Endothelial cell of umbilical vein (primary cell): ENCODE data around the gene ANKMY1. TPM values are rescaled to one million over a fixed set of nuclear protein-coding genes. Genes with fewer than 3 reads are reported as not detected.

Experiments
- BruUV-seq: library from RNA; stranded (reverse); fragments of 400-500 nt; replicated peaks from 2 replicates; lab custom pipeline; 2021; lab: Mats Ljungman, UMichigan
- CTCF ChIA-PET: fragments of 300-600, 350-600 bp; sonication (Branson Sonifier 250); formaldehyde crosslinking; loops from one replicate; lab custom pipeline; 2021; ENCODE audit warnings: antibody characterized with exemption, inconsistent platforms; lab: Charles Lee
- POLR2A ChIA-PET: fragments of 300-600, 350-600 bp; sonication (Branson Sonifier 250); formaldehyde crosslinking; loops from one replicate; lab custom pipeline; 2021; ENCODE audit warnings: antibody characterized with exemption, inconsistent platforms; lab: Charles Lee
- DNase-seq: peaks from one replicate; pipeline ENCODE4 v3.0.0-alpha.2; 2011; ENCODE audit warnings: low read depth, low spot score
- FAIRE-seq: peaks from 2 replicates; lab custom pipeline; 2011; peaks lifted over from hg19 to GRCh38; lab: Jason Lieb, UNC
- H2AFZ ChIP-seq: 2 replicates; pipeline ENCODE4 v1.6.0; 2012; ENCODE audit warnings: low read depth, low read length, control low read depth, inconsistent platforms
- H3K27ac ChIP-seq: 2 replicates; pipeline ENCODE4 v1.5.1; 2011; ENCODE audit warnings: low read depth, mild to moderate bottlenecking, control low read depth, low read length, moderate library complexity; ENCODE audit not compliant: insufficient read depth
- H3K27me3 ChIP-seq, 2 experiments: 2 replicates each; pipeline versions ENCODE4 v1.6.0 to v1.6.1; 2011; ENCODE audit warnings: low read length in 2 of 2, mixed read lengths in 1 of 2; ENCODE audit not compliant: control insufficient read depth in 2 of 2, insufficient read depth in 2 of 2
- H3K36me3 ChIP-seq, 2 experiments: 2 replicates in 1 of 2; 3 replicates in 1 of 2; pipeline ENCODE4 v1.5.1; 2011; ENCODE audit warnings: low read length in 2 of 2, mild to moderate bottlenecking in 1 of 2, moderate library complexity in 1 of 2; ENCODE audit not compliant: control insufficient read depth in 2 of 2, insufficient read depth in 2 of 2; ENCODE audit errors: extremely low read depth in 1 of 2
- H3K4me1 ChIP-seq: 3 replicates; pipeline ENCODE4 v1.5.1; 2011; ENCODE audit warnings: mild to moderate bottlenecking, low read length; ENCODE audit not compliant: control insufficient read depth, insufficient read depth; ENCODE audit errors: extremely low read depth
- H3K4me2 ChIP-seq: 2 replicates; pipeline ENCODE4 v1.6.1; 2011; ENCODE audit warnings: low read length, control low read depth, mixed read lengths; ENCODE audit not compliant: insufficient read depth
- H3K4me3 ChIP-seq, 3 experiments: fragments of 200-600 bp in 1 of 3; sonication (generic), shearing (Covaris generic) in 1 of 3; replicated peaks in 1 of 3; 2 replicates each; pipeline ENCODE4 v1.5.1; 2011 to 2016; ENCODE audit warnings: control low read depth in 3 of 3, low read length in 3 of 3, mild to moderate bottlenecking in 2 of 3, inconsistent platforms in 1 of 3, low read depth in 1 of 3, moderate library complexity in 1 of 3; ENCODE audit not compliant: insufficient read depth in 1 of 3
- H3K79me2 ChIP-seq: 2 replicates; pipeline ENCODE4 v1.6.0; 2012; ENCODE audit warnings: low read length, inconsistent platforms; ENCODE audit not compliant: control insufficient read depth, insufficient read depth
- H3K9ac ChIP-seq: replicated peaks from 2 replicates; pipeline ENCODE3; 2011; ENCODE audit warnings: low read length, control low read depth; ENCODE audit not compliant: insufficient read depth; ENCODE audit errors: extremely low read depth
- H3K9me1 ChIP-seq: replicated peaks from 3 replicates; pipeline ENCODE4 v1.6.0; 2011; ENCODE audit warnings: mild to moderate bottlenecking, low read length; ENCODE audit not compliant: control insufficient read depth, insufficient read depth; ENCODE audit errors: extremely low read depth
- H3K9me3 ChIP-seq: replicated peaks from 2 replicates; pipeline ENCODE4 v1.5.1; 2012; ENCODE audit warnings: low read length, inconsistent platforms; ENCODE audit not compliant: control insufficient read depth, insufficient read depth
- H4K20me1 ChIP-seq: replicated peaks from 2 replicates; pipeline ENCODE3; 2011; ENCODE audit warnings: mild to moderate bottlenecking, low read length; ENCODE audit not compliant: control insufficient read depth, insufficient read depth; ENCODE audit errors: extremely low read depth
- EZH2 ChIP-seq: IDR thresholded peaks from 2 replicates; pipeline ENCODE4 v1.6.1; 2012; ENCODE audit warnings: borderline replicate concordance, low read depth, mild to moderate bottlenecking, moderate library complexity, low read length, inconsistent platforms; ENCODE audit not compliant: severe bottlenecking
- FOS ChIP-seq: IDR thresholded peaks from 2 replicates; pipeline ENCODE4 v1.6.1; 2011; ENCODE audit warnings: mild to moderate bottlenecking, low read length, moderate library complexity, borderline replicate concordance; ENCODE audit not compliant: insufficient read depth
- GATA2 ChIP-seq: IDR thresholded peaks from 2 replicates; pipeline ENCODE4 v1.7.0; 2011; ENCODE audit warnings: low read depth, mild to moderate bottlenecking, moderate library complexity, mixed read lengths, low read length; ENCODE audit not compliant: insufficient read length, insufficient read depth
- JUN ChIP-seq: IDR thresholded peaks from 2 replicates; pipeline ENCODE4 v1.6.1; 2011; ENCODE audit warnings: borderline replicate concordance, low read depth; ENCODE audit not compliant: insufficient read length, insufficient read depth
- MYC ChIP-seq: IDR thresholded peaks from one replicate; pipeline ENCODE4 v1.6.1; 2011; ENCODE audit warnings: mild to moderate bottlenecking, low read depth, low read length
- POLR2A ChIP-seq: IDR thresholded peaks from 2 replicates; pipeline ENCODE4 v1.6.1; 2012; ENCODE audit warnings: low read depth, mild to moderate bottlenecking, control low read depth, low read length
- POLR2AphosphoS5 ChIP-seq: IDR thresholded peaks from 2 replicates; pipeline ENCODE4 v1.6.1; 2012; ENCODE audit warnings: low read depth, mild to moderate bottlenecking, control low read depth, low read length, moderate library complexity; ENCODE audit not compliant: insufficient read depth
- dilution Hi-C: fragments of 300-500 bp; cut with MboI; formaldehyde crosslinking; loops from one replicate; pipeline ENCODE4 v1.15.0; 2019; ENCODE audit warnings: low sequenced_read_pairs; ENCODE audit not compliant: extremely low pct_ligation_motif_present
- intact Hi-C: fragments of 100-400 bp; cut with micrococcal nuclease; formaldehyde crosslinking; loops from one replicate; pipeline ENCODE4 v1.10.0; 2022
- polyA plus RNA-seq, 4 experiments: library from polyadenylated mRNA; depleted of rRNA in 3 of 4; stranded (reverse) in 3 of 4; unstranded in 1 of 4; fragments of >200 nt; gene quantifications; 2 replicates each; pipeline versions ENCODE4 v1.2.1 to v1.2.3, GENCODE V29; 2011 to 2012; ENCODE audit warnings: missing spikeins in 1 of 4
- total RNA-seq: library from RNA; stranded (reverse); gene quantifications from 2 replicates; pipeline ENCODE4 v1.2.3, GENCODE V29; 2021
- TF ChIP-seq, protein P1 (sequence below), 2 donors: IDR thresholded peaks; 1 replicate in 1 of 2; 2 replicates in 1 of 2; pipeline ENCODE4 v1.5.1; 2011; ENCODE audit warnings: low read length in 2 of 2, mild to moderate bottlenecking in 2 of 2, moderate library complexity in 2 of 2, control low read depth in 1 of 2, inconsistent platforms in 1 of 2, low read depth in 1 of 2; ENCODE audit not compliant: insufficient read depth in 1 of 2; ENCODE audit errors: extremely low read depth in 1 of 2
- TF ChIP-seq, protein P2 (sequence below): IDR thresholded peaks from 2 replicates; pipeline ENCODE4 v1.6.1; 2011; ENCODE audit not compliant: insufficient read depth, insufficient read length

Gene ANKMY1
- total and polyA plus RNA-seq, 2 donors (not counting 3 experiments of a cell fraction or from before 2014, with no cell fraction given), result 9.0 to 16.0 TPM

DNA sequence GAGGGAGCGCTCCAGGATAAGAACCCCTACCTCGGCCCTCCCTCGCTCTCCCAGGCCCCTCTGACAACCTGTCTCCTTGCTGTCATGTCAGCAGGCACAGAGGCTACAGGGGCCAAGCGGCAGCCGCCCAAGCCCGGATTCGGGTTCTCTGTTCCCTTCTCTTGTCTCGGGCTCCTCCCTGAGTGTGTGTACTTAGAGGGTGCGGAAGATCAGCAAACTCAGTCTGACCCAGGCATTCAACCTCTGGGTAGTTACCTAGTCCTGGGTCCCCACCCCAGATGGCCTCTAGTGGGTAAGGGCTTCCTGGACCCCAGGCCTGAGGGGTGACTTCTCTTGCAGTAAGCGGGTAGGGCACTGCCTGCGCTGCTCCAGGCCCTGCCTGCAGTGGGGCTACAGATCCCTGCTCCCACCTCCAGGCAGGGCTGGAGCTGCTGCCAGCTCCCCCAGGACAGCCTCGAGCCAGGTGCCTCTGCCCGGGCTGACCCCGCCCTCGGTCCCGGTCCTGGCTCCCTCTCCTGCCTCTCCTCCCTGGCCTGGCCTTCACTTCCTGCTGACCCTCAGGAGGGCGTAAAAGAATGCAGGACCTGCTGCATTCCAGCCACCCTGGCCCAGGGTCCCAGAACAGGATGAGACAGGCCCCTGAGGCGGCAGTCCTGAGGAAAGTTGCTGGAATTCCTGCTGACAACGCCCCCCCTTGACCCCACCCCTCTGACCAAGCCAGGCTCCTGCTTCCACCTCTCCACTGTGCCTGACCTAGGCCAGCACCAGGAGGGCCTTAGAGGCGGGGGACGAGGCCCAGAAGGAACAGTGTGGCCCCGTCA, 100.4 kb downstream of the ANKMY1 start:
- no peak for FAIRE-seq
- H3K27me3 ChIP-seq, result peaks cover 22 to 24% of the 10 kb centered on the region in 2 experiments
- intact Hi-C loops (no loop called here), dilution Hi-C loops (no loop called here)
- H3K9me1 ChIP-seq, result no peaks in the 10 kb centered on the region
- H3K4me3 ChIP-seq, result no peak overlapping the region
- H3K4me2 ChIP-seq, result no peak overlapping the region
- no peaks in the 10 kb centered on the region for H3K36me3 ChIP-seq
- no peaks in the 10 kb centered on the region for H3K79me2 ChIP-seq
- no peak overlapping the region for H2AFZ ChIP-seq
- ChIA-PET CTCF (no interaction called here), POLR2A (no interaction called here)
- no peak overlapping the region for H3K9ac ChIP-seq
- H3K27ac ChIP-seq, result no peak overlapping the region
- no peaks in the 10 kb centered on the region for H3K4me1 ChIP-seq
- DNase-seq, result no peak
- no TSS peak for BruUV-seq
- H4K20me1 ChIP-seq, result no peaks in the 10 kb centered on the region
- H3K9me3 ChIP-seq, result no peaks in the 10 kb centered on the region
- TF ChIP-seq POLR2A, result no peak
- no peak for TF ChIP-seq JUN
- TF ChIP-seq, protein P1, sequence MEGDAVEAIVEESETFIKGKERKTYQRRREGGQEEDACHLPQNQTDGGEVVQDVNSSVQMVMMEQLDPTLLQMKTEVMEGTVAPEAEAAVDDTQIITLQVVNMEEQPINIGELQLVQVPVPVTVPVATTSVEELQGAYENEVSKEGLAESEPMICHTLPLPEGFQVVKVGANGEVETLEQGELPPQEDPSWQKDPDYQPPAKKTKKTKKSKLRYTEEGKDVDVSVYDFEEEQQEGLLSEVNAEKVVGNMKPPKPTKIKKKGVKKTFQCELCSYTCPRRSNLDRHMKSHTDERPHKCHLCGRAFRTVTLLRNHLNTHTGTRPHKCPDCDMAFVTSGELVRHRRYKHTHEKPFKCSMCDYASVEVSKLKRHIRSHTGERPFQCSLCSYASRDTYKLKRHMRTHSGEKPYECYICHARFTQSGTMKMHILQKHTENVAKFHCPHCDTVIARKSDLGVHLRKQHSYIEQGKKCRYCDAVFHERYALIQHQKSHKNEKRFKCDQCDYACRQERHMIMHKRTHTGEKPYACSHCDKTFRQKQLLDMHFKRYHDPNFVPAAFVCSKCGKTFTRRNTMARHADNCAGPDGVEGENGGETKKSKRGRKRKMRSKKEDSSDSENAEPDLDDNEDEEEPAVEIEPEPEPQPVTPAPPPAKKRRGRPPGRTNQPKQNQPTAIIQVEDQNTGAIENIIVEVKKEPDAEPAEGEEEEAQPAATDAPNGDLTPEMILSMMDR (IDR thresholded peaks at IDR 0.05; ENCODE audit: extremely low read depth in 1 of 2, insufficient read depth in 1 of 2, low read depth in 1 of 2, low read length in 2 of 2), result no peak
- TF ChIP-seq FOS, result no peak
- no peak for TF ChIP-seq MYC
- TF ChIP-seq, protein P2, sequence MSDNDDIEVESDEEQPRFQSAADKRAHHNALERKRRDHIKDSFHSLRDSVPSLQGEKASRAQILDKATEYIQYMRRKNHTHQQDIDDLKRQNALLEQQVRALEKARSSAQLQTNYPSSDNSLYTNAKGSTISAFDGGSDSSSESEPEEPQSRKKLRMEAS, result no peak
- no peak for TF ChIP-seq EZH2
- no peak for TF ChIP-seq POLR2AphosphoS5
- no peak for TF ChIP-seq GATA2
